Astrocyte of the cerebellum (primary cell): ENCODE data around the gene ACTN1.

Experiments
- DNase-seq: peaks from one replicate; pipeline ENCODE4 v3.0.0-alpha.2; 2011; ENCODE audit warnings: low read depth
- H3K4me3 ChIP-seq: 2 replicates; pipeline ENCODE4 v1.5.1; 2011; ENCODE audit warnings: mild to moderate bottlenecking, low read depth, low read length, moderate library complexity
- in situ Hi-C: cut with HindIII; loops from 2 replicates; pipeline ENCODE4 v1.10.0; 2017; ENCODE audit warnings: low sequenced_read_pairs
- TF ChIP-seq, protein P1 (sequence below): IDR thresholded peaks from 2 replicates; pipeline ENCODE4 v1.5.1; 2012; ENCODE audit warnings: low read length, low read depth, moderate library complexity, mild to moderate bottlenecking; ENCODE audit errors: missing control alignments

The ACTN1 gene

DNA sequence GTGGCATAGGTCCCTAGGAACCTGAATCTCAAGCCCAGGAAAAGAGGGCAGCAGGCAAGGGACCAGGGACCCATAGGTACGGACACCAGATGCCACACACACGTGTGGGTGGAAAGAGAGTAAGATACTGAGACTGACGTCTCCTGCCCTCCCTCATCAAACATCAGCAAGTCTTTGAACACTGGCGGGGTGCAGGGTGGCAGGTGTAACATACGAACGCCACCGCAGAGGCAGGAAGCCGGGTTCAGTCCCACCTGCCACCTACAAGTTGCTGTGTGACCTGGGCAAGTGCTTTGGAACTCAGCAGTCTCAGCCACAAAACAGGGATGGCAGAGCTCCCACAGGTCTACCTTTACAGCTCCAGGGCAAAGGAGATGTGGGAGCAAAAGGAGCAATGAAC, 11.1 kb downstream of the ACTN1 start:
- in situ Hi-C loops = loop anchor here (5.0 kb wide), 1 partner anchor 66 kb away; no protein-coding TSS in a partner anchor
- no peak for DNase-seq
- TF ChIP-seq, protein P1, sequence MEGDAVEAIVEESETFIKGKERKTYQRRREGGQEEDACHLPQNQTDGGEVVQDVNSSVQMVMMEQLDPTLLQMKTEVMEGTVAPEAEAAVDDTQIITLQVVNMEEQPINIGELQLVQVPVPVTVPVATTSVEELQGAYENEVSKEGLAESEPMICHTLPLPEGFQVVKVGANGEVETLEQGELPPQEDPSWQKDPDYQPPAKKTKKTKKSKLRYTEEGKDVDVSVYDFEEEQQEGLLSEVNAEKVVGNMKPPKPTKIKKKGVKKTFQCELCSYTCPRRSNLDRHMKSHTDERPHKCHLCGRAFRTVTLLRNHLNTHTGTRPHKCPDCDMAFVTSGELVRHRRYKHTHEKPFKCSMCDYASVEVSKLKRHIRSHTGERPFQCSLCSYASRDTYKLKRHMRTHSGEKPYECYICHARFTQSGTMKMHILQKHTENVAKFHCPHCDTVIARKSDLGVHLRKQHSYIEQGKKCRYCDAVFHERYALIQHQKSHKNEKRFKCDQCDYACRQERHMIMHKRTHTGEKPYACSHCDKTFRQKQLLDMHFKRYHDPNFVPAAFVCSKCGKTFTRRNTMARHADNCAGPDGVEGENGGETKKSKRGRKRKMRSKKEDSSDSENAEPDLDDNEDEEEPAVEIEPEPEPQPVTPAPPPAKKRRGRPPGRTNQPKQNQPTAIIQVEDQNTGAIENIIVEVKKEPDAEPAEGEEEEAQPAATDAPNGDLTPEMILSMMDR = no peak
- no peak overlapping the region for H3K4me3 ChIP-seq

DNA sequence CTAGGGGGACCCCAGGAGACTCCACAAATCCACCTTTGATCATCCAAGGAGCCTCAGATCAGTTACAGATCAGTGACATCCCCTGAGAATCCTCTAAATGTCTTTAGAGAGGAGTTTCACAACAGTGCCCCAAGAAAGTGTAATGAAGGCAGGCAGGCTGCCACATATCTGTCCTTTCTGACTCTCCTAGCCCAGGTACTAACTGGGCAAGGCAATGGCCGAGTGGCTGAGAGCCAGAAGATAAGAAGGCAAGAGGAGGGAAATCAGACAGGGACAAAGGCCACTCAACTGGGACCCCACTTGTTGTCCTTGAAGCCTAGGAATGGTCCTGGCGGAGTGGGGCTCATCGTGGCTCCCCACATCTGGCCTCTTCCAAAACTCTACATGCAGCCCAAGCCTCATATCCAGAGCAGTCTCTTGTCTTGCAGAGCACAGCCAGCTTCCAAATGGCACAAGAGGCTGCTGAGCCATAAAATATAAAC, 11.6 kb downstream of the ACTN1 start:
- TF ChIP-seq, protein P1 = no peak
- in situ Hi-C loops = loop anchor here (5.0 kb wide), 1 partner anchor 65 kb away; no protein-coding TSS in a partner anchor
- DNase-seq = no peak
- no peak overlapping the region for H3K4me3 ChIP-seq

DNA sequence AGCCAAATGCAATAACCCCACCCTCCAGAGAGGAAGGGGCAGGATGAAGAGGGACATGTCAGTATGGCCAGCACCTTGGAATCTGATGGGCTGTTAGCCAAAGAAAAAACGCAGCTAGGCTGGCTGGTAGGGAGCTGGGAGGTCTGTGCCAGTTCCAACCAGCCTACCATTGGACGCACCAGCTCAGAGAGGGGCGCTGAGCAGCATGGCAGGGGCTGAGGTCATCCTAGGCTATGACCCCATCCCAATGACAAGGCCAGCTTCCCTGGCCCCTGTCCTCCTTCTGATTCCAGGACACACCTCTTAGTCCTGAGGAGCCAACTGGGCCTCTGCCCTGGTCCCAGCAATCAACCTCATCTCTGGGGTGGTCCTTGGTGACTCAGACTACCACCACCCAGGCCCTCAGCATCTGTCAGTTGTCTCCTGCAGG, 12.2 kb downstream of the ACTN1 start:
- no peak overlapping the region for H3K4me3 ChIP-seq
- TF ChIP-seq, protein P1 = no peak
- in situ Hi-C loops = loop anchor here (5.0 kb wide), 1 partner anchor 65 kb away; no protein-coding TSS in a partner anchor
- DNase-seq = no peak

DNA sequence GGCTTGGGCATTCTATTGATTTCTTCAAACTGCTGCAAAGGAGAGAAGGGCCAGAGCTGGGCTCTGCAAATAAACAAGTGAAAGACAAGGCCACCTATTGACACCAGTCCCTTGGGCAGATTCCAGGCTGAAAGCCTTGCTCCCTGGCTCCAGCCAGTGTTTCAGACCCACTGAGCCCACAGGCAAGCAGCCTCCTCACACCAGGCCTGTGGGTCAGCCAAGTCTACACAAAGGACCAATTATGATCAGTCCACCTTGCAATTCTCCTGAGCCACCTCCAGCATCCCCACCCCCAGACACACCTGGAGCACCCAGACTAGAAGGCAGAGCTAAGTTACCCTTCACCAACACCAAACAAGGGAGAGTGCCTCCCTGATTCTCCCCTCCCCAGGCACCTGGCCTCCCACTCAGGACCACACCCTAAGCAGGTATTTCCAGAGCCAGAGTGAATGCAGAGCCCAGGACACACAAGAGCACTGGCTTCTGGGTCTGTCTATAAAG, 13.8 kb downstream of the ACTN1 start:
- no peak overlapping the region for H3K4me3 ChIP-seq
- in situ Hi-C loops = loop anchor here (5.0 kb wide), 1 partner anchor 63 kb away; no protein-coding TSS in a partner anchor
- DNase-seq = no peak
- TF ChIP-seq, protein P1 = no peak

DNA sequence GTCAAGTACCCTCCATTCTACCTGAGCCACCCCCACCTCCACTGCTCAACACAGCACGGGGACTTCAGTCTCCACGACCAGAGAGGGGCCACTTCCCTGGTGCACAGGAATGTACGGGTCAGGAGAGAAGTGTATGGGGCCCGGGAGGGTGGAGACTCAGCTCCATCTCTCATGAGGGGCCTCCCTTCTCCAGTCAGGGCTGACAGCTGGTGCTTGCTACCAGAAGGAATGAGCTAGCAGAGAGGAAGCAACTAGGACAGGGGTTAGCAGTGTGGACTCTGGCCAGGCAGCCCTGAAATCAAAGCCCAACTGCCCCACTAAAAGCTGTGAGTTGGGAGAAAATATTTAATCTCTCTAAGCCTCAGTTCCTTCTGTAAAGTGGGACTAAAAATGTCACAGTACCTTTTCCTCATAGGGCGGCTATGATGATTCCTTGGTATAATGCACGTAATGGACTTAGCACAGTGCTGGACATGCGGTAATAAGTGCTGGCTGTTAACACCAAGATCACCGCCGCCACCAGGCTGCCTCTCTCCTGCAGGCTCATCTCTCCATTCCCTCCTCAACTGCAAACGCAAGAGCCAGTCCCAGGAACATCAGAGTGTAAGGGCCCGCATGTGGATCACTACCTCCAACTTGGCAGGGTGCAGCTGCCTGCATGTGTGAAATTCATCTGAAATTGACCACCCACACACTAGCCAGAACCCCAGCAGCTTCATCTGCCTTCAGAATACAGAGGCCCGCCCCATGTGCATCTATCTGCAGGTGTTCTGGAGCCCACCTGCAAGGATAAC, 14.6 kb downstream of the ACTN1 start:
- in situ Hi-C loops = loop anchor here (5.0 kb wide), 1 partner anchor 62 kb away; no protein-coding TSS in a partner anchor

DNA sequence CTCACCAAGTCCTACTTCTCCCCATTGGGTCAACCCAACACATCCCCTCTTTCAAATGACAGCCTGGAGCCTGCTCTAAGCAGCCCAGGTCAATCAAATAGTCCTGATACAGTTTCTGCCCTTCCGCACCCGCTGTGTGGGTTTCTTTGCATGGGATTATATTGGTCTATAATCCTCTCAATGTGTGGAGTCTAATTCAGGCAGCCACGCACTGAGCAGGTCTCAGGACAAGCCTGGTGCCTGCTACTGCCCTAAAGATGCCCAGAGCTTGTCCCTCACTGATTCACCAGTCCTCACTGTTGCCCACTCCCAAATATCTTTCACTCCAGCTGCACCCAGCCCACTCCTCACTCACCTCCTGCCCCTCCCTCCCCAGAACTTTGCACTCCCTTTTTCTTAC, 16.4 kb downstream of the ACTN1 start:
- TF ChIP-seq, protein P1 = no peak
- no peak for DNase-seq
- no peak overlapping the region for H3K4me3 ChIP-seq
- in situ Hi-C loops = no loop called here

More for the DNA sequence above, 14.6 kb downstream of the ACTN1 start:
- no peak overlapping the region for H3K4me3 ChIP-seq
- DNase-seq = no peak
- TF ChIP-seq, protein P1 = no peak
